T-cell (primary cell): ENCODE results near the gene SETD2. TPM values are rescaled to one million over a fixed set of nuclear protein-coding genes. Genes with fewer than 3 reads are reported as not detected.
"Not testable (repeated sequence)": the region's sequence is repeated elsewhere in the genome, so short reads cannot be mapped to it uniquely, and the experiment has no call there.

Experiments
- ATAC-seq, 4 experiments: fragments of 200-7000 bp in 3 of 4; fragments of 150-1000 bp in 1 of 4; cut with Tn5 transposase; replicated peaks in 1 of 4; 1 replicate in 3 of 4; 2 replicates in 1 of 4; pipeline ENCODE4 v1.10.0; 2021; ENCODE audit warnings: moderate library complexity in 3 of 4, mild to moderate bottlenecking in 2 of 4, moderate number of reproducible peaks in 1 of 4
- CTCF ChIA-PET, 2 donors: fragments of 300-600 bp; sonication (Branson Sonifier 250); formaldehyde crosslinking; loops; one replicate each; lab custom pipeline; 2022; ENCODE audit warnings: antibody characterized with exemption in 2 of 2; lab: Charles Lee
- POLR2A ChIA-PET, 2 donors: fragments of 300-600 bp; sonication (Branson Sonifier 250); formaldehyde crosslinking; loops; one replicate each; lab custom pipeline; 2022; ENCODE audit warnings: antibody characterized with exemption in 2 of 2; lab: Charles Lee
- DNase-seq, 35 experiments: peaks; one replicate each; pipeline versions ENCODE4 v3.0.0 to v3.0.0-alpha.2; 2013 to 2023
- H3K27ac ChIP-seq: one replicate; pipeline ENCODE4 v1.5.1; 2013; ENCODE audit warnings: low read length
- H3K27me3 ChIP-seq, 2 experiments: replicated peaks in 1 of 2; 1 replicate in 1 of 2; 2 replicates in 1 of 2; pipeline versions ENCODE4 v1.6.1 to v1.7.0; 2013; ENCODE audit warnings: low read length in 1 of 2, mixed read lengths in 1 of 2; ENCODE audit not compliant: control insufficient read depth in 2 of 2, insufficient read depth in 2 of 2; ENCODE audit errors: extremely low read depth in 1 of 2
- H3K36me3 ChIP-seq, 2 donors: 1 replicate in 1 of 2; 2 replicates in 1 of 2; pipeline versions ENCODE4 v1.6.1 to v1.7.0; 2013; ENCODE audit warnings: low read length in 1 of 2; ENCODE audit not compliant: control insufficient read depth in 2 of 2, insufficient read depth in 1 of 2; ENCODE audit errors: extremely low read depth in 1 of 2
- H3K4me1 ChIP-seq, 2 experiments: 1 replicate in 1 of 2; 2 replicates in 1 of 2; pipeline versions ENCODE4 v1.6.1 to v1.7.0; 2013; ENCODE audit warnings: low read length in 2 of 2, mixed read lengths in 1 of 2; ENCODE audit not compliant: insufficient read depth in 2 of 2, control insufficient read depth in 1 of 2; ENCODE audit errors: extremely low read depth in 1 of 2
- H3K4me3 ChIP-seq, 2 donors: 1 replicate in 1 of 2; 2 replicates in 1 of 2; pipeline versions ENCODE4 v1.5.1 to v1.7.0; 2013; ENCODE audit warnings: mild to moderate bottlenecking in 2 of 2, low read length in 1 of 2, moderate library complexity in 1 of 2; ENCODE audit not compliant: control insufficient read depth in 1 of 2; ENCODE audit errors: extremely low read depth in 1 of 2
- H3K9me3 ChIP-seq: 2 replicates; pipeline ENCODE4 v1.7.0; 2013
- H3K27ac Mint-ChIP-seq, 2 donors: one replicate each; pipeline ENCODE4 v1.8.0; 2020 to 2021; ENCODE audit warnings: mild to moderate bottlenecking in 2 of 2, mixed read lengths in 2 of 2
- H3K27me3 Mint-ChIP-seq, 2 donors: one replicate each; pipeline ENCODE4 v1.8.0; 2021 to 2022; ENCODE audit warnings: mixed read lengths in 2 of 2
- H3K36me3 Mint-ChIP-seq: one replicate; pipeline ENCODE4 v1.8.0; 2021; ENCODE audit warnings: mixed read lengths
- H3K4me1 Mint-ChIP-seq, 3 donors: one replicate each; pipeline ENCODE4 v1.8.0; 2020 to 2022; ENCODE audit warnings: mixed read lengths in 3 of 3, mild to moderate bottlenecking in 1 of 3
- H3K4me3 Mint-ChIP-seq, 3 donors: one replicate each; pipeline ENCODE4 v1.8.0; 2020 to 2022; ENCODE audit warnings: mild to moderate bottlenecking in 3 of 3, mixed read lengths in 3 of 3, moderate library complexity in 3 of 3
- H3K9me3 Mint-ChIP-seq, 3 donors: one replicate each; pipeline ENCODE4 v1.8.0; 2020 to 2022; ENCODE audit warnings: mixed read lengths in 3 of 3
- WGBS: methylation state at CpG from one replicate; pipeline ENCODE4 v1.1.5; 2013; ENCODE audit warnings: missing lambda C conversion rate; ENCODE audit not compliant: insufficient coverage; 5-methylcytosine and 5-hydroxymethylcytosine counted together
- total RNA-seq, 35 experiments: library from RNA in 6 of 35; stranded (reverse) in 6 of 35; fragments of 120-200 nt in 1 of 35; gene quantifications; one replicate each; pipeline versions ENCODE4 v1.2.1 to v1.2.4 and lab custom pipeline; 2013 to 2026

SETD2 gene
- total RNA-seq, 5 donors from 2014 or later (not counting 1 experiment from before 2014, with no cell fraction given) = 58.1 to 84.6 (median 63.9) TPM

- no peaks in the 10 kb centered on the region for H3K9me3 ChIP-seq
- no peak for ATAC-seq
- no peak for DNase-seq
- no peak overlapping the region for H3K27ac ChIP-seq
- no peaks in the 10 kb centered on the region for H3K27me3 ChIP-seq
- no peaks in the 10 kb centered on the region for H3K27me3 Mint-ChIP-seq
- no peak overlapping the region for H3K4me3 Mint-ChIP-seq
- no peak overlapping the region for H3K4me3 ChIP-seq
- CTCF ChIA-PET = interaction anchor here in 1 of 2 donors (0.7 kb wide), 1 partner anchor 95 kb away, joined by 3 read pairs; no protein-coding TSS in a partner anchor
- H3K27ac Mint-ChIP-seq = peak overlapping the region; percentile 21 to 64
- peaks cover 3 to 11% of the 10 kb centered on the region in 2 experiments for H3K4me1 ChIP-seq
- H3K9me3 Mint-ChIP-seq = no peaks in the 10 kb centered on the region
- peaks cover 0 to 22% of the 10 kb centered on the region in 2 donors for H3K36me3 ChIP-seq
- POLR2A ChIA-PET = no interaction called here
- peaks cover 28 to 47% (median 43%) of the 10 kb centered on the region in 3 donors for H3K4me1 Mint-ChIP-seq
- H3K36me3 Mint-ChIP-seq = peaks cover 27% of the 10 kb centered on the region
These were observed 109.5 kb downstream of the SETD2 start for GRCh38 chr3:47054412-47054811.

- Mint-ChIP-seq H3K4me1 (peaks cover 0 to 19% (median 18%) of the 10 kb centered on the region in 3 donors), H3K27me3 (no peaks in the 10 kb centered on the region), H3K4me3 (no peak overlapping the region), H3K36me3 (peaks cover 14% of the 10 kb centered on the region), H3K27ac (peak overlapping the region; percentile 66 to 71), H3K9me3 (no peaks in the 10 kb centered on the region)
- Histone ChIP-seq H3K27ac (no peak overlapping the region), H3K4me3 (no peak overlapping the region), H3K9me3 (no peaks in the 10 kb centered on the region), H3K36me3 (peaks cover 2 to 24% of the 10 kb centered on the region in 2 donors), H3K4me1 (no peaks in the 10 kb centered on the region), H3K27me3 (no peaks in the 10 kb centered on the region)
- CTCF ChIA-PET = no interaction called here
- POLR2A ChIA-PET = no interaction called here
- ATAC-seq (no peak), DNase-seq (no peak)
These were observed 116.2 kb downstream of the SETD2 start for GRCh38 chr3:47047673-47048072.

GRCh38 chr3:47047069-47047468 is 116.8 kb downstream of the SETD2 start:
- no peak overlapping the region for H3K27ac ChIP-seq
- no peak for DNase-seq
- Mint-ChIP-seq H3K36me3 (peaks cover 19% of the 10 kb centered on the region), H3K27ac (peak overlapping the region; percentile 66 to 71), H3K4me3 (no peak overlapping the region), H3K27me3 (no peaks in the 10 kb centered on the region), H3K9me3 (no peaks in the 10 kb centered on the region), H3K4me1 (peaks cover 0 to 19% (median 18%) of the 10 kb centered on the region in 3 donors)
- no peak overlapping the region for H3K4me3 ChIP-seq
- H3K9me3 ChIP-seq = no peaks in the 10 kb centered on the region
- POLR2A ChIA-PET = interaction anchor here (0.5 to 0.6 kb wide), 2 partner anchors 314 to 505 kb away, joined by 4 to 6 read pairs; no protein-coding TSS in a partner anchor
- ATAC-seq = no peak
- H3K4me1 ChIP-seq = no peaks in the 10 kb centered on the region
- CTCF ChIA-PET = interaction anchor here in 1 of 2 donors (0.7 kb wide), 1 partner anchor 9 kb away, joined by 4 read pairs; no protein-coding TSS in a partner anchor
- H3K36me3 ChIP-seq = peaks cover 2 to 27% of the 10 kb centered on the region in 2 donors
- no peaks in the 10 kb centered on the region for H3K27me3 ChIP-seq

- ATAC-seq = no peak
- ChIA-PET CTCF (no interaction called here), POLR2A (interaction anchor here in 1 of 2 donors (0.7 kb wide), 1 partner anchor 13 kb away, joined by 12 read pairs; no protein-coding TSS in a partner anchor)
- DNase-seq = no peak
- Histone ChIP-seq H3K4me1 (peaks cover 5 to 12% of the 10 kb centered on the region in 2 experiments), H3K4me3 (no peak overlapping the region), H3K27ac (no peak overlapping the region), H3K36me3 (peaks cover 9 to 53% of the 10 kb centered on the region in 2 donors), H3K9me3 (no peaks in the 10 kb centered on the region), H3K27me3 (no peaks in the 10 kb centered on the region)
- Mint-ChIP-seq H3K27me3 (no peaks in the 10 kb centered on the region), H3K4me1 (peaks cover 20 to 32% (median 29%) of the 10 kb centered on the region in 3 donors), H3K9me3 (no peaks in the 10 kb centered on the region), H3K4me3 (no peak overlapping the region), H3K27ac (peak overlapping the region; percentile 39 to 65), H3K36me3 (peaks cover 46% of the 10 kb centered on the region)
- no CpG with 5 or more reads among the region's 5 CpGs for WGBS
These were observed 121.6 kb downstream of the SETD2 start for GRCh38 chr3:47042231-47042791.

- Mint-ChIP-seq H3K27me3 (no peaks in the 10 kb centered on the region), H3K36me3 (peaks cover 50% of the 10 kb centered on the region), H3K4me3 (no peak overlapping the region), H3K9me3 (no peaks in the 10 kb centered on the region), H3K27ac (peak overlapping the region; percentile 31 to 79), H3K4me1 (peaks cover 21 to 32% (median 31%) of the 10 kb centered on the region in 3 donors)
- no peak for DNase-seq
- Histone ChIP-seq H3K27ac (no peak overlapping the region), H3K4me1 (peaks cover 5 to 13% of the 10 kb centered on the region in 2 experiments), H3K27me3 (no peaks in the 10 kb centered on the region), H3K36me3 (peaks cover 16 to 56% of the 10 kb centered on the region in 2 donors), H3K9me3 (no peaks in the 10 kb centered on the region), H3K4me3 (no peak overlapping the region)
- CTCF ChIA-PET = no interaction called here
- no CpG with 5 or more reads among the region's 3 CpGs for WGBS
- POLR2A ChIA-PET = interaction anchor here in 1 of 2 donors (0.5 kb wide), 1 partner anchor 1220 kb away, joined by 5 read pairs; no protein-coding TSS in a partner anchor
- ATAC-seq = no peak
These were observed 122.8 kb downstream of the SETD2 start for GRCh38 chr3:47041114-47041513.

GRCh38 chr3:47037302-47037701 is 126.6 kb downstream of the SETD2 start:
- DNase-seq, H3K27me3 Mint-ChIP-seq, ATAC-seq, H3K9me3 Mint-ChIP-seq, H3K27me3 ChIP-seq, H3K9me3 ChIP-seq, CTCF ChIA-PET, H3K4me3 ChIP-seq: not testable (repeated sequence)
- Mint-ChIP-seq H3K4me3 (peak overlapping the region; percentile 32 to 72 (median 57)), H3K36me3 (peaks cover 61% of the 10 kb centered on the region), H3K27ac (peak overlapping the region; percentile 91 to 96), H3K4me1 (peaks cover 29 to 54% (median 48%) of the 10 kb centered on the region in 3 donors)
- H3K27ac ChIP-seq = peak overlapping the region; percentile 65
- WGBS = no CpG with 5 or more reads among the region's 6 CpGs
- peaks cover 17 to 64% of the 10 kb centered on the region in 2 donors for H3K36me3 ChIP-seq
- peaks cover 5 to 13% of the 10 kb centered on the region in 2 experiments for H3K4me1 ChIP-seq
- POLR2A ChIA-PET = interaction anchor here in 1 of 2 donors (0.6 kb wide), 1 partner anchor 29 kb away, joined by 6 read pairs; no protein-coding TSS in a partner anchor
